ENCODE measurements around the gene KIF3A.

The KIF3A gene

GRCh38 chr5:132667309-132667708, 70.0 kb downstream of the KIF3A start:
- H3K9me3 ChIP-seq (ENCODE audit: control insufficient read depth, insufficient read depth, low read depth, low read length) = no peaks in the 10 kb centered on the region
- no peaks in the 10 kb centered on the region for H3K36me3 ChIP-seq (ENCODE audit: control insufficient read depth in 2 of 2, insufficient read depth in 1 of 2, low read length in 2 of 2)
- ChIA-PET POLR2A (no interaction called here), CTCF (no interaction called here)
- H3K4me1 ChIP-seq (ENCODE audit: control insufficient read depth, insufficient read depth, low read length) = no peaks in the 10 kb centered on the region
- H3K27ac ChIP-seq (ENCODE audit: extremely low read depth, low read depth, low read length) = no peak overlapping the region
- H3K4me3 ChIP-seq (ENCODE audit: low read depth, low read length) = no peak overlapping the region
- TF ChIP-seq PRDM2 (tag by site-specific recombination; IDR thresholded peaks at IDR 0.05; ENCODE audit: borderline replicate concordance) (no peak), OSR2 (tag by site-specific recombination; IDR thresholded peaks at IDR 0.05) (no peak), ZNF629 (tag by site-specific recombination; IDR thresholded peaks at IDR 0.05) (no peak), ZNF518A (tag by site-specific recombination; conservative IDR thresholded peaks at IDR 0.05; ENCODE audit: low read depth) (no peak), FEZF1 (tag by site-specific recombination; IDR thresholded peaks at IDR 0.05) (no peak), TSHZ1 (tag by site-specific recombination; IDR thresholded peaks at IDR 0.05; ENCODE audit: borderline replicate concordance) (no peak), ZNF292 (tag by site-specific recombination; IDR thresholded peaks at IDR 0.05; ENCODE audit: borderline replicate concordance, low read depth) (no peak), ELK4 (IDR thresholded peaks at IDR 0.05; ENCODE audit: borderline replicate concordance, low read depth, low read length) (no peak)
- TF ChIP-seq, protein P1, sequence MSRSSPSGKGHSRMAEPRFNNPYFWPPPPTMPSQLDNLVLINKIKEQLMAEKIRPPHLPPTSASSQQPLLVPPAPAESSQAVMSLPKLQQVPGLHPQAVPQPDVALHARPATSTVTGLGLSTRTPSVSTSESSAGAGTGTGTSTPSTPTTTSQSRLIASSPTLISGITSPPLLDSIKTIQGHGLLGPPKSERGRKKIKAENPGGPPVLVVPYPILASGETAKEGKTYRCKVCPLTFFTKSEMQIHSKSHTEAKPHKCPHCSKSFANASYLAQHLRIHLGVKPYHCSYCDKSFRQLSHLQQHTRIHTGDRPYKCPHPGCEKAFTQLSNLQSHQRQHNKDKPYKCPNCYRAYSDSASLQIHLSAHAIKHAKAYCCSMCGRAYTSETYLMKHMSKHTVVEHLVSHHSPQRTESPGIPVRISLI (tag by site-specific recombination; IDR thresholded peaks at IDR 0.05) = no peak
- TF ChIP-seq, protein P2, sequence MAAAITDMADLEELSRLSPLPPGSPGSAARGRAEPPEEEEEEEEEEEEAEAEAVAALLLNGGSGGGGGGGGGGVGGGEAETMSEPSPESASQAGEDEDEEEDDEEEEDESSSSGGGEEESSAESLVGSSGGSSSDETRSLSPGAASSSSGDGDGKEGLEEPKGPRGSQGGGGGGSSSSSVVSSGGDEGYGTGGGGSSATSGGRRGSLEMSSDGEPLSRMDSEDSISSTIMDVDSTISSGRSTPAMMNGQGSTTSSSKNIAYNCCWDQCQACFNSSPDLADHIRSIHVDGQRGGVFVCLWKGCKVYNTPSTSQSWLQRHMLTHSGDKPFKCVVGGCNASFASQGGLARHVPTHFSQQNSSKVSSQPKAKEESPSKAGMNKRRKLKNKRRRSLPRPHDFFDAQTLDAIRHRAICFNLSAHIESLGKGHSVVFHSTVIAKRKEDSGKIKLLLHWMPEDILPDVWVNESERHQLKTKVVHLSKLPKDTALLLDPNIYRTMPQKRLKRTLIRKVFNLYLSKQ (tag by site-specific recombination; IDR thresholded peaks at IDR 0.05; ENCODE audit: borderline replicate concordance) = no peak
- TF ChIP-seq, protein P3, sequence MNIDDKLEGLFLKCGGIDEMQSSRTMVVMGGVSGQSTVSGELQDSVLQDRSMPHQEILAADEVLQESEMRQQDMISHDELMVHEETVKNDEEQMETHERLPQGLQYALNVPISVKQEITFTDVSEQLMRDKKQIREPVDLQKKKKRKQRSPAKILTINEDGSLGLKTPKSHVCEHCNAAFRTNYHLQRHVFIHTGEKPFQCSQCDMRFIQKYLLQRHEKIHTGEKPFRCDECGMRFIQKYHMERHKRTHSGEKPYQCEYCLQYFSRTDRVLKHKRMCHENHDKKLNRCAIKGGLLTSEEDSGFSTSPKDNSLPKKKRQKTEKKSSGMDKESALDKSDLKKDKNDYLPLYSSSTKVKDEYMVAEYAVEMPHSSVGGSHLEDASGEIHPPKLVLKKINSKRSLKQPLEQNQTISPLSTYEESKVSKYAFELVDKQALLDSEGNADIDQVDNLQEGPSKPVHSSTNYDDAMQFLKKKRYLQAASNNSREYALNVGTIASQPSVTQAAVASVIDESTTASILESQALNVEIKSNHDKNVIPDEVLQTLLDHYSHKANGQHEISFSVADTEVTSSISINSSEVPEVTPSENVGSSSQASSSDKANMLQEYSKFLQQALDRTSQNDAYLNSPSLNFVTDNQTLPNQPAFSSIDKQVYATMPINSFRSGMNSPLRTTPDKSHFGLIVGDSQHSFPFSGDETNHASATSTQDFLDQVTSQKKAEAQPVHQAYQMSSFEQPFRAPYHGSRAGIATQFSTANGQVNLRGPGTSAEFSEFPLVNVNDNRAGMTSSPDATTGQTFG (tag by site-specific recombination; IDR thresholded peaks at IDR 0.05; ENCODE audit: borderline replicate concordance) = no peak
- TF ChIP-seq, protein P4, sequence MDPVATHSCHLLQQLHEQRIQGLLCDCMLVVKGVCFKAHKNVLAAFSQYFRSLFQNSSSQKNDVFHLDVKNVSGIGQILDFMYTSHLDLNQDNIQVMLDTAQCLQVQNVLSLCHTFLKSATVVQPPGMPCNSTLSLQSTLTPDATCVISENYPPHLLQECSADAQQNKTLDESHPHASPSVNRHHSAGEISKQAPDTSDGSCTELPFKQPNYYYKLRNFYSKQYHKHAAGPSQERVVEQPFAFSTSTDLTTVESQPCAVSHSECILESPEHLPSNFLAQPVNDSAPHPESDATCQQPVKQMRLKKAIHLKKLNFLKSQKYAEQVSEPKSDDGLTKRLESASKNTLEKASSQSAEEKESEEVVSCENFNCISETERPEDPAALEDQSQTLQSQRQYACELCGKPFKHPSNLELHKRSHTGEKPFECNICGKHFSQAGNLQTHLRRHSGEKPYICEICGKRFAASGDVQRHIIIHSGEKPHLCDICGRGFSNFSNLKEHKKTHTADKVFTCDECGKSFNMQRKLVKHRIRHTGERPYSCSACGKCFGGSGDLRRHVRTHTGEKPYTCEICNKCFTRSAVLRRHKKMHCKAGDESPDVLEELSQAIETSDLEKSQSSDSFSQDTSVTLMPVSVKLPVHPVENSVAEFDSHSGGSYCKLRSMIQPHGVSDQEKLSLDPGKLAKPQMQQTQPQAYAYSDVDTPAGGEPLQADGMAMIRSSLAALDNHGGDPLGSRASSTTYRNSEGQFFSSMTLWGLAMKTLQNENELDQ (tag by site-specific recombination; IDR thresholded peaks at IDR 0.05; ENCODE audit: low read depth) = no peak

All from HEK293 (cell line).